ENCODE measurements around the gene INPP1. TPM values are rescaled to one million over a fixed set of nuclear protein-coding genes. Genes with fewer than 3 reads are reported as not detected.

INPP1 gene
- total RNA-seq, 6 donors from 2014 or later: 17.6 to 37.6 (median 26.9) TPM

DNA sequence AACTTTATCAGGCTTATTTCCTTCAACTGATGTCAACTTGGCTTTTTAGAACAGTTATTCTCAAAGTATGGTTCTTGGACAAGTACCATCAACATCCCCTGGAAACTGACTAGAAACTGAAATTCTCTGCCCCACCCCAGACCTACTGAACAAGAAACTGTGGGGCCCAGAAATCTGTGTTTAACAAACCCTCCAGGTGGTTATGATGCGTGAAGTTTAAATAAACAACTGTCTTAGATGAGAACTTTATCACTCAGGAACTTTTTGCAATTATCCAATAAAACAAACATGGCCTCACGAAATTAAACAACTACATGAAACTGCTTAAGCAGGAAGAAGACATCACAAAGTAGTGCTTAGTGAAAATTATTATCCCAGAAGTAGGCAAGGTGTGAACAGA is 28.1 kb upstream of the INPP1 start:
- H3K27me3 ChIP-seq: no peaks in the 10 kb centered on the region
- 63 to 68% methylated on average over 2 of the region's 2 CpGs for WGBS, 2 donors
- H3K9me3 ChIP-seq: no peaks in the 10 kb centered on the region
- H3K4me1 ChIP-seq: peaks cover 10 to 37% (median 24%) of the 10 kb centered on the region in 4 donors
- no peak overlapping the region for H3K4me3 ChIP-seq
- peak overlapping the region in 1 of 4 donors; percentile 1 for H3K27ac ChIP-seq
- no peak for ATAC-seq (ENCODE audit: low FRiP score in 2 of 2)
- TF ChIP-seq POLR2AphosphoS5 (IDR thresholded peaks at IDR 0.05) (no peak), POLR2A (IDR thresholded peaks at IDR 0.05) (no peak), EP300 (IDR thresholded peaks at IDR 0.05) (no peak)
- TF ChIP-seq, protein P1, sequence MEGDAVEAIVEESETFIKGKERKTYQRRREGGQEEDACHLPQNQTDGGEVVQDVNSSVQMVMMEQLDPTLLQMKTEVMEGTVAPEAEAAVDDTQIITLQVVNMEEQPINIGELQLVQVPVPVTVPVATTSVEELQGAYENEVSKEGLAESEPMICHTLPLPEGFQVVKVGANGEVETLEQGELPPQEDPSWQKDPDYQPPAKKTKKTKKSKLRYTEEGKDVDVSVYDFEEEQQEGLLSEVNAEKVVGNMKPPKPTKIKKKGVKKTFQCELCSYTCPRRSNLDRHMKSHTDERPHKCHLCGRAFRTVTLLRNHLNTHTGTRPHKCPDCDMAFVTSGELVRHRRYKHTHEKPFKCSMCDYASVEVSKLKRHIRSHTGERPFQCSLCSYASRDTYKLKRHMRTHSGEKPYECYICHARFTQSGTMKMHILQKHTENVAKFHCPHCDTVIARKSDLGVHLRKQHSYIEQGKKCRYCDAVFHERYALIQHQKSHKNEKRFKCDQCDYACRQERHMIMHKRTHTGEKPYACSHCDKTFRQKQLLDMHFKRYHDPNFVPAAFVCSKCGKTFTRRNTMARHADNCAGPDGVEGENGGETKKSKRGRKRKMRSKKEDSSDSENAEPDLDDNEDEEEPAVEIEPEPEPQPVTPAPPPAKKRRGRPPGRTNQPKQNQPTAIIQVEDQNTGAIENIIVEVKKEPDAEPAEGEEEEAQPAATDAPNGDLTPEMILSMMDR (IDR thresholded peaks at IDR 0.05): no peak
- H3K36me3 ChIP-seq: peaks cover 0 to 10% (median 0%) of the 10 kb centered on the region in 4 donors
- DNase-seq: no peak

DNA sequence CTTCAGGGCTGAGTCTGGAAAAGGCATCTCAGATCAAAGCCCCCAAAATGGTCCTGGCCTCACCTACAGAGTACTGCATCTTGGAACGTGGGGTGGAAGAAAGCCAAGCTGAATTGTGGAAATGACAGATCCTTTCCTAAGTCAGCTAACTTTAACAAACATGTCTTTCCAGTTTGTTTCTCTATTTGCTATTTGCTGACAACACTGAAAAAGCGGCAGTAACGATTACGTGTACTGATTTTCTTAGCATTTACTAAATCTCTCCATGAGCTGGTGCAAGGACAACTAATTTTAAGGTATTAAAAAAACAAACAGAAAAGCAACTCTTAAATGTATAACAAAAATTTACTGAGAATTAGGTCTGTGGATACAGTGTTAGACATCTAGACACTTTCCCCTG is 24.9 kb upstream of the INPP1 start:
- peaks cover 10 to 40% (median 23%) of the 10 kb centered on the region in 4 donors for H3K4me1 ChIP-seq
- peak overlapping the region; percentile 52 to 82 (median 66) for H3K4me3 ChIP-seq
- H3K27me3 ChIP-seq: no peaks in the 10 kb centered on the region
- H3K36me3 ChIP-seq: no peaks in the 10 kb centered on the region
- peak overlapping the region in 3 of 4 donors; percentile 82 to 94 (median 85) for H3K27ac ChIP-seq
- 40 to 42% methylated on average over 4 of the region's 4 CpGs for WGBS, 2 donors
- DNase-seq: no peak
- no peaks in the 10 kb centered on the region for H3K9me3 ChIP-seq
- TF ChIP-seq EP300 (IDR thresholded peaks at IDR 0.05): no peak
- no peak for TF ChIP-seq POLR2A (IDR thresholded peaks at IDR 0.05)
- TF ChIP-seq POLR2AphosphoS5 (IDR thresholded peaks at IDR 0.05): no peak
- TF ChIP-seq, protein P1 (IDR thresholded peaks at IDR 0.05): no peak
- no peak for ATAC-seq (ENCODE audit: low FRiP score in 2 of 2)

DNA sequence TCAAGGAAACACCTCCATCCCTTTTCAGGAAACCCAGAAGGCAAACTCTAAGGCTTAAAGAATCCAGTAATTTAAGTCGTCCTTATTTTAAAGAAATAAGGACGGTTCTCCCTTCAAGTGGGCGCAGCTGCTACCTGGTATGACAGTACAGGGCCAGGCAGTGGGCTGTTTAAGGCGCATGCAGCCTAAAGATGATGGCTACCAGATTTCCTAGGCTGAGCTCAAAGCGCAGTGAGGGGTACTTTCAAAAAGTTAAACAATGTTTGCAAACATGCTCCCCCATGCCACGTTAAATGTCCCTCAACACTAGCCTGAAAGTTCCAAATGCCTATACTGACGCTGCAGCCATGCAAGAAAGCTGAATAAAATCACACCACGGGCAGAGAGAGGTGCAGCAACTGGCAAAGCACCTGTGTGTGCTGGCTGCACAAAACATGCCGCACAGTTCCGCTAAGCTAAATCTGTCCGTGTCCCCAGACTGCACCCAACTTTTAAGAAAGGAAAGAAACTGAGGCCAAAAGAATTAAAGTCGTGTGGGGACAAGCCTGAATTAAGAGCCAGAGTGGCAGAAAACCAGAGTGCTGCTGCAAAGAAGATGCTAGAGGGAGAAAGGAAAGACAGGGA is 24.3 kb upstream of the INPP1 start:
- Histone ChIP-seq H3K4me3 (peak overlapping the region; percentile 52 to 82 (median 66)), H3K36me3 (no peaks in the 10 kb centered on the region), H3K9me3 (no peaks in the 10 kb centered on the region), H3K4me1 (peaks cover 10 to 40% (median 20%) of the 10 kb centered on the region in 4 donors), H3K27ac (peak overlapping the region; percentile 80 to 94 (median 84)), H3K27me3 (no peaks in the 10 kb centered on the region)
- peak; percentile 19 to 34 for ATAC-seq (ENCODE audit: low FRiP score in 2 of 2)
- TF ChIP-seq POLR2AphosphoS5 (IDR thresholded peaks at IDR 0.05): no peak
- no peak for TF ChIP-seq POLR2A (IDR thresholded peaks at IDR 0.05)
- TF ChIP-seq, protein P1 (IDR thresholded peaks at IDR 0.05): no peak
- no peak for TF ChIP-seq EP300 (IDR thresholded peaks at IDR 0.05)
- peak in 1 of 2 donors; percentile 30 for DNase-seq
- WGBS, 2 donors: 6% methylated on average over 9 to 12 of the region's 12 CpGs

DNA sequence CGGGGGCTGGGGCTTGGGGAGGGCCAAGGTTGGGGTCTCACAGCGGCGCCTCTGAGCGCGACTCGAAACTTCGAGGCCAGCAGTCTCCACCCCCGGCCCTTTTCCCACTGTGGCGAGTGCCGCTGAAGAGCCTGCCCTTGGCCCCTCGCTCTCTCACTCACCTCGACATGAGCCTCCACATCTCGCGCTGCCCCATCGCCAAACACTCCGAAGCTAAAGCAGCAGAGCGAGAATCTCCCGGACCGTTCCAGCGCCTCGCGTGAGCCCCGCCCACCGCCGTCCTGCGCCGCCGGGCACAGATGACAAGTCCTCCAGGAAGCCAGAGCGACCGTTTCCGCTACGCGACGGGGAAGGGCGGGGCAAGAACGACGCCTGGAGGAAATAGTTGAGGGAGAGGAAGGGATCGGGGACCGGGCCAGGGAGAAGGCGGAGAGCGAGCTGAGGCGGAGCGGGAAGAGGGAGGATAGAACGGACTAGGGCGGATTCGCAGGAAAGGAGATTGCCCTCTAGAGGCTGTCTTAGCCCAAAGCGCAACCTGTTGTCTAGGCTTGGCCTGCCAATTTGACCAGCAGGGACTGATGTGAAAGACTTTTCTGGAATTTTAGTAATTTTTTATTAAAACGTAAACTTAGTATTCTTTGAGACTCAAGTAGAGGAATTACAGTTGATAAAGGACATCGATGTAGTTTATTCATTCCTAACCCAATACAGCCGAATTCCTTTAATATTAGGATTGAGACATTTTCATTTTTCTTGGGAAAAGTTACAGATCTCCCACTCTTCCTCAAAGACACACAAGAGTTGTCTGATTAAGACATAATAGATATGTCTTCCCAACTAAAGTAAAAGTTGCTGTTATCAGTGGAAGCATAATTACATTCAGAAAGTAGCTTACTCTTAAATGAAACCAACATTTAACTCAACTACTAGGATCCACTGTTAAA is 23.6 kb upstream of the INPP1 start, which contains the start of gene HIBCH:
TSS of gene HIBCH (minus strand) at position 272 of the 944 bp plus-strand sequence. CDS start at position 196, 76 bp downstream.
- Histone ChIP-seq H3K4me3 (peak within 1 kb of the TSS; percentile 52 to 82 (median 66)), H3K9me3 (no peaks in the 10 kb centered on the region), H3K27me3 (no peaks in the 10 kb centered on the region), H3K4me1 (peaks cover 10 to 34% (median 19%) of the 10 kb centered on the region in 4 donors), H3K27ac (peak within 1 kb of the TSS; percentile 80 to 94 (median 84)), H3K36me3 (no peaks in the 10 kb centered on the region)
- ATAC-seq (ENCODE audit: low FRiP score in 2 of 2) (peak; percentile 99), DNase-seq (peak; percentile 98 to 99)
- TF ChIP-seq EP300 (IDR thresholded peaks at IDR 0.05) (peak in 1 of 4 donors; percentile 82), POLR2AphosphoS5 (IDR thresholded peaks at IDR 0.05) (peak; percentile 94 to 97), POLR2A (IDR thresholded peaks at IDR 0.05) (peak in 3 of 4 donors; percentile 29 to 81 (median 50))
- TF ChIP-seq, protein P1 (IDR thresholded peaks at IDR 0.05): peak; percentile 41 to 74 (median 59)
- 1 to 2% methylated on average over 29 to 38 of the region's 50 CpGs for WGBS, 2 donors

Measured in upper lobe of left lung (tissue), 6 donors.